Astrocyte (in vitro differentiated cells and primary cell): Measurements from ENCODE around the gene CAMK1D. TPM values are rescaled to one million over a fixed set of nuclear protein-coding genes. Genes with fewer than 3 reads are reported as not detected.
"Not testable (repeated sequence)": the region's sequence is repeated elsewhere in the genome, so short reads cannot be mapped to it uniquely, and the experiment has no call there.

Experiments used
- DNase-seq: peaks from one replicate; pipeline ENCODE4 v3.0.0-alpha.2; 2010; ENCODE audit warnings: low read depth
- FAIRE-seq: peaks from 2 replicates; lab custom pipeline; 2011; peaks lifted over from hg19 to GRCh38; lab: Jason Lieb, UNC
- H2AFZ ChIP-seq: 2 replicates; pipeline ENCODE4 v1.6.0; 2012; ENCODE audit warnings: low read depth, low read length, inconsistent platforms
- H3K27ac ChIP-seq: 2 replicates; pipeline ENCODE4 v1.5.1; 2011; ENCODE audit warnings: low read depth, low read length, inconsistent platforms
- H3K27me3 ChIP-seq: 2 replicates; pipeline ENCODE4 v1.6.0; 2011; ENCODE audit warnings: low read length, inconsistent platforms; ENCODE audit not compliant: insufficient read depth
- H3K36me3 ChIP-seq: 2 replicates; pipeline ENCODE4 v1.5.1; 2011; ENCODE audit warnings: low read length, inconsistent platforms; ENCODE audit not compliant: insufficient read depth
- H3K4me1 ChIP-seq: 2 replicates; pipeline ENCODE4 v1.5.1; 2011; ENCODE audit warnings: low read length, inconsistent platforms; ENCODE audit not compliant: insufficient read depth
- H3K4me2 ChIP-seq: 2 replicates; pipeline ENCODE4 v1.6.0; 2012; ENCODE audit warnings: low read length, inconsistent platforms
- H3K4me3 ChIP-seq: 2 replicates; pipeline ENCODE4 v1.5.1; 2011; ENCODE audit warnings: low read depth, mild to moderate bottlenecking, low read length, inconsistent platforms; ENCODE audit not compliant: insufficient read depth
- H3K79me2 ChIP-seq: 2 replicates; pipeline ENCODE4 v1.6.0; 2012; ENCODE audit warnings: mild to moderate bottlenecking, low read length, inconsistent platforms; ENCODE audit not compliant: insufficient read depth
- H3K9ac ChIP-seq: 2 replicates; pipeline ENCODE4 v1.6.0; 2012; ENCODE audit warnings: mild to moderate bottlenecking, low read length, inconsistent platforms
- H3K9me3 ChIP-seq: 2 replicates; pipeline ENCODE4 v1.5.1; 2012; ENCODE audit warnings: low read depth, mild to moderate bottlenecking, low read length, inconsistent platforms; ENCODE audit not compliant: insufficient read depth
- H4K20me1 ChIP-seq: 2 replicates; pipeline ENCODE4 v1.6.0; 2012; ENCODE audit warnings: low read length, inconsistent platforms; ENCODE audit not compliant: insufficient read depth
- H3K27ac Mint-ChIP-seq: one replicate; pipeline ENCODE4 v1.8.0; 2021; ENCODE audit warnings: mild to moderate bottlenecking, mixed read lengths; ENCODE audit not compliant: unreplicated experiment
- H3K27me3 Mint-ChIP-seq: one replicate; pipeline ENCODE4 v1.8.0; 2021; ENCODE audit warnings: low read depth, mixed read lengths; ENCODE audit not compliant: unreplicated experiment
- H3K36me3 Mint-ChIP-seq: one replicate; pipeline ENCODE4 v1.8.0; 2021; ENCODE audit warnings: low read depth, mixed read lengths; ENCODE audit not compliant: unreplicated experiment
- H3K4me1 Mint-ChIP-seq: one replicate; pipeline ENCODE4 v1.8.0; 2021; ENCODE audit warnings: low read depth, mixed read lengths; ENCODE audit not compliant: unreplicated experiment
- H3K4me3 Mint-ChIP-seq: one replicate; pipeline ENCODE4 v1.8.0; 2021; ENCODE audit warnings: mild to moderate bottlenecking, moderate library complexity, mixed read lengths; ENCODE audit not compliant: unreplicated experiment
- H3K9me3 Mint-ChIP-seq: one replicate; pipeline ENCODE4 v1.8.0; 2021; ENCODE audit warnings: mild to moderate bottlenecking, mixed read lengths; ENCODE audit not compliant: unreplicated experiment
- CTCF ChIP-seq: IDR thresholded peaks from 2 replicates; pipeline ENCODE4 v1.5.1; 2011; ENCODE audit warnings: low read depth, mild to moderate bottlenecking, inconsistent platforms, low read length, moderate library complexity; ENCODE audit not compliant: insufficient read depth
- EZH2 ChIP-seq: IDR thresholded peaks from 2 replicates; pipeline ENCODE4 v1.6.1; 2012; ENCODE audit warnings: mild to moderate bottlenecking, low read length, inconsistent platforms; ENCODE audit not compliant: insufficient read depth
- total RNA-seq: library from RNA; stranded (reverse); gene quantifications from 2 replicates; pipeline ENCODE4 v1.2.1, GENCODE V29; 2021

Gene CAMK1D
- total RNA-seq, 1 donor from 2014 or later: 23.6 TPM

- Mint-ChIP-seq H3K9me3 (no peaks in the 10 kb centered on the region), H3K4me3 (no peak overlapping the region), H3K27ac (no peak overlapping the region), H3K27me3 (no peaks in the 10 kb centered on the region), H3K4me1 (peaks cover 5% of the 10 kb centered on the region), H3K36me3 (peaks cover 6% of the 10 kb centered on the region)
- H3K27ac ChIP-seq: no peak overlapping the region
- H3K9me3 ChIP-seq: no peaks in the 10 kb centered on the region
- H3K4me1 ChIP-seq: no peaks in the 10 kb centered on the region
- no peak for DNase-seq
- no peak for FAIRE-seq
- no peaks in the 10 kb centered on the region for H3K27me3 ChIP-seq
- no peak overlapping the region for H3K9ac ChIP-seq
- no peak for TF ChIP-seq CTCF
- H3K79me2 ChIP-seq: peaks cover 8% of the 10 kb centered on the region
- no peak overlapping the region for H3K4me3 ChIP-seq
- H4K20me1 ChIP-seq: peaks cover 38% of the 10 kb centered on the region
- H2AFZ ChIP-seq: no peak overlapping the region
- H3K4me2 ChIP-seq: no peak overlapping the region
- H3K36me3 ChIP-seq: no peaks in the 10 kb centered on the region
Observed at GRCh38 chr10:12491491-12491890, 142.1 kb downstream of the CAMK1D start.

- Mint-ChIP-seq H3K4me1 (peaks cover 5% of the 10 kb centered on the region), H3K9me3 (no peaks in the 10 kb centered on the region), H3K36me3 (peaks cover 6% of the 10 kb centered on the region), H3K27me3 (no peaks in the 10 kb centered on the region), H3K4me3 (no peak overlapping the region), H3K27ac (no peak overlapping the region)
- Histone ChIP-seq H3K4me1 (no peaks in the 10 kb centered on the region), H4K20me1 (peaks cover 38% of the 10 kb centered on the region), H3K4me2 (no peak overlapping the region), H3K4me3 (no peak overlapping the region), H3K79me2 (peaks cover 8% of the 10 kb centered on the region), H3K27ac (no peak overlapping the region), H3K9me3 (no peaks in the 10 kb centered on the region), H3K9ac (no peak overlapping the region), H3K27me3 (no peaks in the 10 kb centered on the region), H3K36me3 (no peaks in the 10 kb centered on the region), H2AFZ (no peak overlapping the region)
- DNase-seq: no peak
- no peak for FAIRE-seq
- TF ChIP-seq EZH2 (no peak), CTCF (no peak)
Observed at GRCh38 chr10:12492016-12492415, 142.7 kb downstream of the CAMK1D start.

- H3K4me3 Mint-ChIP-seq: not testable (repeated sequence)
Observed at GRCh38 chr10:12497046-12497445, 147.7 kb downstream of the CAMK1D start.

More at GRCh38 chr10:12497046-12497445, 147.7 kb downstream of the CAMK1D start:
- H3K27me3 Mint-ChIP-seq, H3K36me3 ChIP-seq, H3K27ac ChIP-seq, H3K9me3 Mint-ChIP-seq, H3K4me3 ChIP-seq, FAIRE-seq, H3K36me3 Mint-ChIP-seq, DNase-seq, H2AFZ ChIP-seq, H3K27ac Mint-ChIP-seq, H3K27me3 ChIP-seq, H3K9ac ChIP-seq, H3K9me3 ChIP-seq, H3K4me2 ChIP-seq: not testable (repeated sequence)
- H3K4me1 Mint-ChIP-seq: peaks cover 25% of the 10 kb centered on the region
- H4K20me1 ChIP-seq: peaks cover 45% of the 10 kb centered on the region
- peaks cover 22% of the 10 kb centered on the region for H3K4me1 ChIP-seq
- peaks cover 14% of the 10 kb centered on the region for H3K79me2 ChIP-seq
